IPS DF 4.7 (cell line): ENCODE measurements around the gene YTHDC2.
A peak's percentile ranks its signal among the peaks of the same experiment; 100 is the strongest.
"Not testable (repeated sequence)": the region's sequence is repeated elsewhere in the genome, so short reads cannot be mapped to it uniquely, and the experiment has no call there.

Experiments used
- DNase-seq: peaks from one replicate; pipeline ENCODE4 v3.0.0-alpha.2; 2013; ENCODE audit warnings: low spot score; ENCODE audit errors: extremely low read depth

Gene YTHDC2

DNA sequence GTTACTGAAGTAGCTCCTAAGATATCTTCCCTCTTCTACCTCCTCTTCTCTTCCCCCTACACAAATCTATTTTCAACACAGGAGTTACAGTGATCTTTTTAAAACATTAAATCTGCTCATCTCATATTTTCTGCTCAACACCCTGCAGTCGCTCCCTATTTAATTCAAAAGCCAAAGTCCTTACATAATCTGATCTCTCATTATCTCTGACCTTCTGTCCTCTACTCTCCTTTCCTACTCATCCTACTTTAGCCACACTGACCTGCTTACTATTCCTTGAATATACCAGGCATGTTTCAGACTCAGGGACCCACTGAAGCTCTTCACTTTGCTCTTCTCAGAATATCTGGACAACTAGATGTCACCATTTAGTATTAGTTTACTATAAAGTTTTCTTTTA lies 87.9 kb downstream of the YTHDC2 start:
- DNase-seq, result no peak

DNA sequence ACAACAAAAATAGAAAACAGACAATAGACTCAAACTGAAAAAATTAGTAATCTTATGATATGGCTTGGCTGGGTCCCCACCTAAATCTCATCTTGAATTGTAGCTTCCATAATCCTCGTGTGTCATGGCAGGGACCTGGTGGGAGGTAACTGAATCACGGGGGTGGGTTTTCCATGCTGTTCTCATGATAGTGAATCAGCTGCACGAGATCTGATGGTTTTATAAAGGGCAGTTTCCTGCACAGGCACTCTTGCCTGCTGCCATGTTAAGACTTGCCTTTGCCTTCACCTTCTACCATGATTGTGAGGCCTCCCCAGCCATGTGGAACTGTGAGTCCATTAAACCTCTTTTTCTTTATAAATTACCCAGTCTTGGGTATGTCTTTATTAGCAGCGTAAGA lies 89.8 kb downstream of the YTHDC2 start:
- DNase-seq, result not testable (repeated sequence)

DNA sequence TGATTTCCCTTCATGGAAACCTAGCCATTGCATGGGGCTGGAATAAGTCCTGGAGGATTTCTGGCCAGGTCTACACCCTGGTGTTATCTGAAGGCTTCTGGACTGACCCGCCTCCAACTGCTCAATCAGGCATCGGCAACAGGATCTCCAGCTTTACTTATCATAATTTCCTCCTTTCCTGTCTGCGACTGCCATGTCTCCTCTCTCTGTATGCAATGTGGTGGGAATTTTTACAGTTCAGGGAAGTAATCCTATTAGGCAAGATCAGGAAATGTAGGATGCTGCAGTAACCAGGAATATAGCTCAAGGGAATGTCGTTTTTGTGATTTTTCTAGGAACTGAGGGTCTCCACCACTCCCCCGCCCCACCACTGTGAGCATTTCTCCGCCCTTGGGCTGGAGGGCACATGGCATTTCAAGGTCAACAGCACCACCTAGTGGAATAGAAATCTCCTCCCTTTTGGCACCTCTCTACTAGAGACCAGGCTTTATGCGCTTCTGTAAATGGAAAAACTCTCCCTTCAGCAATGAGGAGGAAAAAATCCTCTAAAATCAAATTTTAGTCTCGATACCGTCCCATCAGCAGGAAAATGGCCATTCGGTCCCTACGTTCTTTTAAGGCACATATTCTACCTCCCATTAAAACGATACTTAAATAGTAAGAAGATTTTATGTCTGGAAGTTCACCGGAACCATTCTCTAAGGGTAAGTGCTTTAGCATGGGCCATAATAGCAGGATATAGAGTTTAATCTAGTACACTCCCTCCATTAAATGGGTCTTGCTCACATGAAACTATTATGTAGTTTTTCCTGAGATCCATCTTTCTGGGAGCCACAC lies 93.0 kb downstream of the YTHDC2 start:
- peak; percentile 41 for DNase-seq

DNA sequence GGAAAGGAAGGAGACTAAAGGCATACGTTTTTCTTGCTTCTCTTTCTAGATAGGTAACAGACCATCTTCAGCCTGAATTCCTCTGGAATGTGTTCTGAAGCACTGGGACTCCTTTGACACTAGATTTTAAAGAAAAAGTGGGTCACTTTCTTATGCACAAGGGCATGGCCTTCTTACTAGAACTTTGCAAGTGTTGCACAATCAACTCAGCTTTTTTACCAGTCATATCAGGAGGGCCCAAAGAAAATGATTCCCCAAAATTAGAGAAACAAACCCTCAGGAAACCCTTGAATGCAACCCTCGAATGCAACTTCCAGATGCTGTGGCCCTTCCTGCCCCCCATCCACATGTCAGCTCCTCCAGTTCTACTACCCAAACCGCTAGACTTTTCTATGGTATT lies 93.9 kb downstream of the YTHDC2 start:
- DNase-seq, result no peak

DNA sequence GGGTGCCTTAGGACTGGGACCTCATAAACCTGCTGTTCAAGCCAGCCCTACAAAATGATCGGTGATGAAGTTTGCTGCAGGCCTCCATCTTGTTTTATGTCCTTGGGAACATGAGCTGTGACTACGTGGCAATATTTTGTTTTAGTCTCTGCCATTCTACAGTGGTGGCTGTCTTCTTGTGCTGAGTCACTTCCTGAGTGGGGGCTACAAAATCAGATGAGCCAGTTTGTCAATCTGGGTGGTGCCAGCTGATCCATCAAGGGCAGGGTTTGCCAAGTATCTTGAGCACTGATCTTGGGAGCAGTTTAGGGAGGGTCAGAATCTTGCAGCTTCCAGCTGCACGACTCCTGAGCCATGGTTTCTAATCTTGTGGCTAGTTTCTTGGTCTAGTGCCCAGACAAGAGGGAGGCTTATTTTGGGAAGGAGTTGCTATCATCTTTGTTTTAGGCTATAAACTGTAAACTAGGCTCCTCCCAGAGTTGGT lies 94.7 kb downstream of the YTHDC2 start:
- no peak for DNase-seq

DNA sequence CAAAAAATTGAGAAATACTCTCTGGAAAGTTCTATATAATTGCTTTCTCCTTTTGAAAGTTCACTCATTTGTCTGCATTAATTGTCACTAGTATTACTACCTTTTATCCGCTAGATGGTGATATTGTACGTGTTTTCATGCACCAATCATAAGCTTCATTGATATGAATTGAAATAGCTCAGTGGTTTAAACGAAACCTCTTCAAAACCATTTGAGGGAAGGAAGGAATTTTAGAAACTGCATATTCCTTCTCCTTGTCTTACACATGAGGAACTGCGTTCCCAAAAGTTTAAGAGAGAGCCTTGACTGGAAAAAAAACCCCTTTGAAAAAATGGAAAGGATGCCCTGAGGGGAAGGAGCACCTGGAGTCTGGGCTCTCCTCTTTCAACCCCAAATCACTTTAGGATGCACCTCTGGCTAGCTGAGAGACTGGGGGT lies 98.6 kb downstream of the YTHDC2 start:
- DNase-seq, result no peak

DNA sequence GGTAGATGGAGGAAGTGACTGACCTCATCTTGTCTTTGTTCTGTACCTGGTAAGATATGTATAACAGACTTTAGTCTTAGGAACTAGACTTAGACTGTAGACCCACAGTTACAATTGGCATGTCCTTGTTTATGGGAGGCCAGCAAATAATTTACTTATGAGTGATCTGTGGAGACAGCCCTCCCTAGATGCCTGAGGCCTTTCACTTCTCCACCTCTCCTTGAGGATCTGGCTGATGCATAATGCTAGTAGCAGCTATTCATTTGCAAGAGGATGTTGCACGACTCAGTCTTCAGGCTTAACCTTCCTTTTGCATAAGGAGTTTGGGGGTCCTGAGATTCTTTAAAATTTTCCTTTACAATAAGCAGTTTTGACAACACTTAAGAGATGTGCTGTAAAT lies 100.7 kb downstream of the YTHDC2 start:
- DNase-seq, result no peak

DNA sequence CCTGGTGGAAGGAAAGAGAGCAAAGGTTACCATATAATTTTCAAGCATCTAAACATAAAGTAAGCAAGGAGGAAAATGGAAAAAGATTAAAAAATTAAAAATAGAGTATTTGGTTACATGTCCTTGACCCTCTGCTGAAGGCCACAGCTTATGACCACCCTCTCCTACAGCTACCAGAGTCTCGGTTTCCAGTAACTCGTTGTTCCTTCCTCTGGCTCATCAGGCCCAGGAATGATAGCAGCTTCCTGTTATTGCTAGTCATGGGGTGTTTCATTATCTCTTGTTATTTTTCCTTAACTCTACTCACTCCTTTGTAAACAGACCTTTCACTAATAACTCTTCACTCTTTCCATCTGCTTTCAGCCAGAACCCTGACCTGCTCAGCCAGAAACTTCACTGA lies 102.2 kb downstream of the YTHDC2 start:
- no peak for DNase-seq

DNA sequence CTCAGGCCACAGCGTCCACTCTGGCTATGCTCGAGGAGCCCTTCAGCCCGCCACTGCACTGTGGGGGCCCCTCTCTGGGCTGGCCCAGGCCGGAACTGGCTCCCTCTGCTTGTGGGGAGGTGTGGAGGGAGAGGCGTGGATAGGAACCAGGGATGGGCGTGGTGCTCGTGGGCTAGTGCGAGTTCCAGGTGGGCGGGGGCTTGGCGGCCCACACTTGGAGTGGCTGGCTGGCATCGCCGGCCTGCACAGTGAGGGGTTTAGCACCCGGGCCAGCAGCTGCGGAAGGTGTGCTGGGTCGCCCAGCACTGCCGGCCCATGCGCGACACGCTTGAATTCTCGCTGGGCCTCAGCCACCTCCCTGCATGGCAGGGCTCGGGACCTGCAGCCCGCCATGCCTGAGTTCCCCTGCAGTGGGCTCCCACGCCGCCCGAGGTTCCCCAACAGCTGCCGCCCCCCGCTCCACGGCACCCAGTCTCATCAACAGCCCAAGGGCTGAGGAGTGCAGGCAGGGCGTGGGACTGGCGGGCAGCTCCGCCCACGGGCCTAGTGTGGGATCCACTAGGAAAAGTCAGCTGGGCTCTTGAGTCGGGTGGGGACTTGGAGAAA lies 103.8 kb downstream of the YTHDC2 start:
- no peak for DNase-seq

DNA sequence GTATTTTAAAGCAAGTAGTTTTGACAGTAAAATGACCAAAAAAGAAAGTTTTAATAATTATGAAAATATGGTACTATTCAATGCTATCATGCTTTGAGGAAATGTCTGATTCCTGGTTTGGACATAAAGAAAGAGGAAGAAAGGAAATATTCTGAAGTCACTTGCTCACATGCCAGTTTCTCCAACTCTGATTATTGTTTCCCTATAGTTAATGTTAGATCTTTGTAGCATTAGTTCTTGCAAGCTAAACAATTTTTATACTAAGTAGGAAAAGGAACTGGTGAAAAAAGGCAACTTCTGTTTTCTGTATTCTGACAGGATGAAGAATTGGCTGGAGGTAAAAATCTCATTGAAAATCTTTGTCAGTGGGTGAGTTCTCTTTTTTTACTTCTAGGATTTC lies 119.5 kb downstream of the YTHDC2 start:
- DNase-seq, result no peak

DNA sequence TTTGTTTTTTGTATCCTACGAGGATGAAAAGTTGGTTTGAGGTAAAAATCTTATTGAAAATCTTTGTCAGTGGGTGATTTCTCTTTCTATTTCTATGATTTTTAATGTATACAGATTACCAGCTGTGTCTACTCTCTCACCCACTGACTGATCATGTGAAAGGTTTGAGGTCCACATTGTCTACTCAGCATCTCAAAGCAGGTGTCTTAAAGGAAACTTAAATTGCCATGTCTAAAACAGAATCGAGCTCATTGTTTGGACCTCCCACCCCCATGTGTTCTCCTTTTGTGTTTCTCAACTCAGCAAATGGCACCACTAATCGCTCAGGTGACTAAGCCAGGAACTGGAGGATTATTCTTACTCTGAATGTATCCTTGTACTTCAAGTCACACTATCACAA lies 121.5 kb downstream of the YTHDC2 start:
- no peak for DNase-seq

DNA sequence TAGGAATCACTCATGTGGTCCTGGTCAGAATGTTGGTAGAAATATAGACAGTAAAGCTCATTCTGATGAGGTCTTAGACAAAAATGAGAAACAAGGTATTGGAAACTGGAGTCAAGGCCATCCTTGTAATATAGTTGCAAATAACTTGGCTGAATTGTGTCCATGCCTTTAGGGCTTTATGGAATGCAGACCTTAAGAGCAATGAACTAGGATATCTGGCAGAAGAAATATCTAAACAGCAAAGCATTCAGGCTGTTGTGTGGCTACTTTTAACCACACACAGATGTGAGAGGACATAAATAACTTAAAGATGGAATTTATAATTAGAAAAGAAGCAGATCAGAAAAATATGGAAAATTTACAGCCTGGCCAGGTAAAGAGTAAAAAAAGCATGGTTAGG lies 128.2 kb downstream of the YTHDC2 start:
- no peak for DNase-seq
